ENCODE data around the gene OSBPL3. TPM values are rescaled to one million over a fixed set of nuclear protein-coding genes. Genes with fewer than 3 reads are reported as not detected.

Gene OSBPL3
- total and polyA plus RNA-seq, 11 donors: 1.5 to 14.3 (median 4.9) TPM

- H3K4me1 ChIP-seq: peaks cover 0 to 15% (median 2%) of the 10 kb centered on the region in 12 donors
- WGBS, 4 donors: 66 to 68% (median 67%) methylated on average over 9 of the region's 9 CpGs
- ATAC-seq: peak; percentile 75 to 96 (median 84)
- peak in 4 of 5 donors; percentile 30 to 70 (median 48) for DNase-seq
- no peaks in the 10 kb centered on the region for H3K27me3 ChIP-seq
- intact Hi-C loops (cut with DNase I): no loop called here
- H3K36me3 ChIP-seq: no peaks in the 10 kb centered on the region
- H3K9me3 ChIP-seq: peaks cover 0 to 7% (median 0%) of the 10 kb centered on the region in 12 donors
- TF ChIP-seq, protein P1, sequence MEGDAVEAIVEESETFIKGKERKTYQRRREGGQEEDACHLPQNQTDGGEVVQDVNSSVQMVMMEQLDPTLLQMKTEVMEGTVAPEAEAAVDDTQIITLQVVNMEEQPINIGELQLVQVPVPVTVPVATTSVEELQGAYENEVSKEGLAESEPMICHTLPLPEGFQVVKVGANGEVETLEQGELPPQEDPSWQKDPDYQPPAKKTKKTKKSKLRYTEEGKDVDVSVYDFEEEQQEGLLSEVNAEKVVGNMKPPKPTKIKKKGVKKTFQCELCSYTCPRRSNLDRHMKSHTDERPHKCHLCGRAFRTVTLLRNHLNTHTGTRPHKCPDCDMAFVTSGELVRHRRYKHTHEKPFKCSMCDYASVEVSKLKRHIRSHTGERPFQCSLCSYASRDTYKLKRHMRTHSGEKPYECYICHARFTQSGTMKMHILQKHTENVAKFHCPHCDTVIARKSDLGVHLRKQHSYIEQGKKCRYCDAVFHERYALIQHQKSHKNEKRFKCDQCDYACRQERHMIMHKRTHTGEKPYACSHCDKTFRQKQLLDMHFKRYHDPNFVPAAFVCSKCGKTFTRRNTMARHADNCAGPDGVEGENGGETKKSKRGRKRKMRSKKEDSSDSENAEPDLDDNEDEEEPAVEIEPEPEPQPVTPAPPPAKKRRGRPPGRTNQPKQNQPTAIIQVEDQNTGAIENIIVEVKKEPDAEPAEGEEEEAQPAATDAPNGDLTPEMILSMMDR (IDR thresholded peaks at IDR 0.05): no peak
- no peak for TF ChIP-seq POLR2A (IDR thresholded peaks at IDR 0.05)
- H3K27ac ChIP-seq: peak overlapping the region in 3 of 12 donors; percentile 14 to 76 (median 44)
- no peak overlapping the region for H3K4me3 ChIP-seq
These were observed 201.3 kb downstream of the OSBPL3 start for GRCh38 chr7:24778543-24779282.

GRCh38 chr7:24777806-24778205 lies 202.2 kb downstream of the OSBPL3 start:
- Histone ChIP-seq H3K27me3 (no peaks in the 10 kb centered on the region), H3K9me3 (peaks cover 0 to 1% (median 0%) of the 10 kb centered on the region in 12 donors), H3K27ac (peak overlapping the region in 1 of 12 donors; percentile 76), H3K4me1 (peaks cover 0 to 15% (median 2%) of the 10 kb centered on the region in 12 donors), H3K36me3 (no peaks in the 10 kb centered on the region), H3K4me3 (no peak overlapping the region)
- DNase-seq (no peak), ATAC-seq (no peak)
- TF ChIP-seq, protein P1 (IDR thresholded peaks at IDR 0.05): no peak
- no peak for TF ChIP-seq POLR2A (IDR thresholded peaks at IDR 0.05)
- WGBS, 4 donors: 80 to 87% (median 83%) methylated on average over 3 of the region's 3 CpGs
- intact Hi-C loops (cut with DNase I): no loop called here

GRCh38 chr7:24773646-24774045 lies 206.3 kb downstream of the OSBPL3 start:
- DNase-seq (no peak), ATAC-seq (no peak)
- Histone ChIP-seq H3K9me3 (peaks cover 0 to 22% (median 0%) of the 10 kb centered on the region in 12 donors), H3K4me3 (no peak overlapping the region), H3K4me1 (peaks cover 0 to 4% (median 0%) of the 10 kb centered on the region in 12 donors), H3K27me3 (no peaks in the 10 kb centered on the region), H3K27ac (no peak overlapping the region), H3K36me3 (no peaks in the 10 kb centered on the region)
- TF ChIP-seq POLR2A (IDR thresholded peaks at IDR 0.05): no peak
- TF ChIP-seq, protein P1 (IDR thresholded peaks at IDR 0.05): no peak
- intact Hi-C loops (cut with DNase I): no loop called here

DNA sequence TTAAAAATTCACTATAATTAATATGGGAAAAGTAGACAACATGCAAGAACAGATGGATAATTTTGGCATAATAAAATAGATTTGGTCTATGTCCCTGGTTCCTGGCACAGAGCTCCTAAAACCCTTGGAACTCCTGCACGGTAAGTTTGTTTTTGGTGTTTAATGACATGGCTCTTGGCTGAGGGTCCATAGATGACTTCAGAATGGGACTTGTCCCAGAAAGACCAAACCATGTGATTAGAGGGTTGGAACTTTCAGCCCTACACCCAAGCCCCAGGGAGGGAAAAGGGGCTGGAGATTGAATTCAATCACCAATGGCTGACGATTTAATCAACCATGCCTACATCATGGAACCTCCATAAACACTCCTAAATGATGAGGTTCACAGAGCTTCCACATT lies 210.1 kb downstream of the OSBPL3 start:
- intact Hi-C loops (cut with DNase I): no loop called here
- Histone ChIP-seq H3K36me3 (no peaks in the 10 kb centered on the region), H3K27ac (no peak overlapping the region), H3K4me1 (peaks cover 0 to 9% (median 0%) of the 10 kb centered on the region in 12 donors), H3K9me3 (peaks cover 0 to 22% (median 0%) of the 10 kb centered on the region in 12 donors), H3K27me3 (no peaks in the 10 kb centered on the region), H3K4me3 (no peak overlapping the region)
- WGBS, 4 donors: 46 to 83% (median 68%) methylated on average over 2 of the region's 2 CpGs
- DNase-seq (peak in 1 of 5 donors; percentile 31), ATAC-seq (peak in 2 of 4 donors; percentile 19 to 24)
- TF ChIP-seq, protein P1 (IDR thresholded peaks at IDR 0.05): no peak
- no peak for TF ChIP-seq POLR2A (IDR thresholded peaks at IDR 0.05)

Data from heart left ventricle (tissue), 16 donors.